NB4 (cell line): ENCODE measurements around the gene TRIM67.

ENCODE experiments used
- DNase-seq: peaks from one replicate; pipeline ENCODE4 v3.0.0; 2010; ENCODE audit warnings: low read depth
- H3K4me3 ChIP-seq: one replicate; pipeline ENCODE4 v1.5.1; 2011; ENCODE audit warnings: mild to moderate bottlenecking, low read depth, low read length, moderate library complexity
- CTCF ChIP-seq: IDR thresholded peaks from one replicate; pipeline ENCODE4 v1.5.1; 2012; ENCODE audit warnings: low read depth, low read length
- MAX ChIP-seq: IDR thresholded peaks from 2 replicates; pipeline ENCODE4 v1.6.1; 2011; ENCODE audit warnings: low read depth, low read length
- MYC ChIP-seq: IDR thresholded peaks from 2 replicates; pipeline ENCODE4 v1.6.1; 2011; ENCODE audit warnings: low read depth, low read length
- POLR2A ChIP-seq: IDR thresholded peaks from 2 replicates; pipeline ENCODE4 v1.6.1; 2011; ENCODE audit warnings: mild to moderate bottlenecking; ENCODE audit not compliant: insufficient read length; ENCODE audit errors: extremely low read depth

The TRIM67 gene

GRCh38 chr1:231260351-231260750 lies 98.5 kb downstream of the TRIM67 start:
- H3K4me3 ChIP-seq: no peak overlapping the region
- DNase-seq: no peak
- TF ChIP-seq POLR2A (no peak), CTCF (no peak), MAX (no peak), MYC (no peak)

GRCh38 chr1:231264642-231265041 lies 102.8 kb downstream of the TRIM67 start:
- H3K4me3 ChIP-seq: no peak overlapping the region
- no peak for DNase-seq
- TF ChIP-seq MYC (no peak), CTCF (no peak), POLR2A (no peak), MAX (no peak)

GRCh38 chr1:231265379-231265778 lies 103.5 kb downstream of the TRIM67 start:
- H3K4me3 ChIP-seq: no peak overlapping the region
- no peak for DNase-seq
- TF ChIP-seq POLR2A (no peak), MAX (no peak), CTCF (no peak), MYC (no peak)

GRCh38 chr1:231266811-231267322 lies 105.0 kb downstream of the TRIM67 start:
- DNase-seq: no peak
- H3K4me3 ChIP-seq: no peak overlapping the region
- TF ChIP-seq CTCF: no peak
- no peak for TF ChIP-seq MAX
- TF ChIP-seq MYC: no peak
- TF ChIP-seq POLR2A: no peak
